Suppressor macrophage treated with lipopolysaccharide for 4 hours (primary cell): ENCODE measurements around the gene C17orf114.

ENCODE experiments used
- DNase-seq: peaks from one replicate; pipeline ENCODE4 v3.0.0-alpha.2; 2020

The C17orf114 gene

GRCh38 chr17:4785311-4786105 is 16.6 kb downstream of the C17orf114 start:
- peak; percentile 14 for DNase-seq

DNA sequence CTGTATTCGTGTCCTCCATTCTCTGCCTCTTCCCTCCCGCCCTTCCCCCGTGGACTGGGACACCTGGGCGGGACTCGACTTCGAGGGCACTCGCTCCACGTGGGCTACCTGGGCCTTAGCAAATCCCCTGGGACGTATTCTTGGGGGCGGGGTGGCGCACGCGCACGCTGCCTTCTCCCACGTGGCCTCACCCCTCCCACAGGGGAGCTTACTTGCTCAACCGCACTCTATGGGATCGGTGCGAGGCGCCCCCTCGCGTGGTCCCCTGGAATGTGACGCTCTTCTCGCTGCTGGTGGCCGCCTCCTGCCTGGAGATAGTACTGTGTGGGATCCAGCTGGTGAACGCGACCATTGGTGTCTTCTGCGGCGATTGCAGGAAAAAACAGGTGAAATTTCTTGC is 19.5 kb downstream of the C17orf114 start:
- peak; percentile 59 for DNase-seq

DNA sequence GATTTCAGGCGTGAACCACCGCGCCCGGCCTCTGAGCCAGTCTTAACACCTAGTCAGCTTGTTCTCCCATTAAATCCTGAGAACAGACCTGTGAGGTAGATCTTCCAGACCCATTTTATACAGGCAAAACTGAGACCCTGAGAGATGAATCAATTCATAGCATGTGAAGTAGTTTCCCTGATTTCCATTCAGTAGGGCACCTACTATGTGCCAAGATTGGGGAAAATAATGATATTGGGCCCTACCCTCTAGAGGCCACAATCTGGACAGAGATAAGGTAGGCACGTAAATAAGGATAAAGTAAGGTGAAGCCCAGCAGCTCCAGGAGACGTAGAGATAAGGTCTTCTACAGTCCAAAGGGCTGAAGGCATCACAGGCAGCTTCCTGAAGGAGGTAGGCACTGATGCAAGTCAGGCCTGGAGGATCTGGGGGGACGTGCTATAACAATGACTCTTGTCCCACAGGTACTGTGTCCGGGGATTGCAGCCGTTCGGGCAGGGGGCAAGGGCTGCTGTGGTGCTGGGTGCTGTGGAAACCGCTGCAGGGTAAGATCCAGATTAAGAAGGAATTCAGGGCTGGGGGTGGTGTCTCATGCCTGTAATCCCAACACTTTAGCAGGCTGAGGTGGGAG is 21.7 kb downstream of the C17orf114 start:
- DNase-seq, result no peak

GRCh38 chr17:4777969-4778760 is 24.0 kb downstream of the C17orf114 start:
- DNase-seq, result no peak

DNA sequence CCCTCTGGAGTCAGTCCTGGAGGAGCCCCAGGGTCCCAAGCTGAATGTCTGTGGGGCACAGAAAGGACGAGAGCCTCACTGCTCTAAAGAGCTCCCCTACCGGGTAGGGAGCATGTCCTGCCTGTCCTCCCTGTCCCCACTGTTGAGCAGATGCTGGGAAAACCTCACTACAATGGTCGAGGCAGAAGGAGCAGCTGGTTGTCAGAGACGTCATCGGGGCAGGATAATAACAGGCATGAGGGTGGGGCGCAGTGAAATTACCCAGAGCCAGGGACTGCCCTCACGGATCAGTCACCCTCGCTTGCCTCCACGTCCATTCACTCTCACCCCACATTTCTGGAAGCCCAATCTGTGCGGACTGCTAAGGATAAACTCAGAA is 29.9 kb downstream of the C17orf114 start:
- DNase-seq, result no peak

- DNase-seq, result no peak
These were observed 30.5 kb downstream of the C17orf114 start, which contains the start of gene TM4SF5 for GRCh38 chr17:4771519-4772234. TSS of gene TM4SF5 (plus strand) at chr17:4771886. CDS start at chr17:4771923, 37 bp downstream.

- DNase-seq, result peak; percentile 53
These were observed 32.5 kb downstream of the C17orf114 start for GRCh38 chr17:4769628-4770027.

- DNase-seq, result peak; percentile 85
These were observed 33.8 kb downstream of the C17orf114 start for GRCh38 chr17:4768298-4768697.

DNA sequence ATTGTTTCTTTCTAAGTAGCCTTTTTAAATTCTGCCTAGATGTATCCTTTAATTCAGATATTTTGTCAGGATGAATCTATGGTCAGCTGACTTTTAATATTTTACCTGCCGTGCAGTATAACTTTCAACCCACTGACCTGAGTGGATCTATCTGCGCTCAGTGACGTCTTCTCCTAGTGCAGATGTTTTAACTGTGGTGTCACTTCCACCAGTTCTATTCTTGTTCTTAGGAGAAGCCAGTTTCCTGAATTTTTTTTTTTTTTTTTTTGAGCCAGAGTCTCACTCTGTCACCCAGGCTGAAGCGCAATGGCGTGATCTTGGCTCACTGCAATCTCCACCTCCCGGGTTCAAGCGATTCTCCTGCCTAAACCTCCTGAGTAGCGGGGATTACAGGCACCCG is 35.4 kb downstream of the C17orf114 start:
- peak; percentile 79 for DNase-seq

DNA sequence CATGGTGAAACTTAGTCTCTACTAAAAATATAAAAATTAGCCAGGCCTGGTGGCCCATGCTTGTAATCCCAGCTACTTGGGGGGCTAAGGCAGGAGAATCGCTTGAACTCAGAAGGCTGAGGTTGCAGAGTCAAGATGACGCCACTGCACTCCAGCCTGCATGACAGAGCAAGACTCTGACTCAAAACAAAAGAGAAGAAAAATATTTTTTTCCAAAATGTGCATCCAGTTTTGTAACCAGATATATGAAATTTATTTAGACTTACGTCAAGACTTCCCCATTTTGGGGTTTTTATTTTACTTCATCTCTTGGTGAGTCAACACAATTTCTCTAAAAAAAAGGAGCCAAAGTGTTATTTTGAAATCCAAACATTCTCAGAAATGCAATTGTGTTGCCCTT is 35.9 kb downstream of the C17orf114 start:
- peak; percentile 95 for DNase-seq

- DNase-seq, result peak; percentile 75
These were observed 37.5 kb downstream of the C17orf114 start for GRCh38 chr17:4764595-4764994.

DNA sequence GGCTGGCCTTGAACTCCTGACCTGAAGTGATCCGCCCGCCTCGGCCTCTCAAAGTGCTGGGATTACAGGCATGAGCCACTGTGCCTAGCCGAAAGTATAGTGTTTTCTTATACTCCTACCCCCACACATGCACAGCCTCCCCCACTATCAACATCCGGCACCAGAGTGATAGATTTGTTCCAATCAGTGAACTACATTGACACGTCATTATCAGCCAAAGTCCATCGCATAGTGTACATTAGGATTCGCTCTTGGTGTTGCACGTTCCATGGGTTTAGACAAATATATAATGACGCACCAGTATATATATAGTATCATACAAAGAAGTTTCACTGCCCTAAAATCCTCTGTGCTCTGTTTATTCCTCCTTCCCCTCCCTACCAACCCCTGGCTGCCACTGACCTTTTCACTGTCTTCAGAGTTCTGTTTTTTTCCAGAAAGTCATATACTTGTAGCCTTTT is 42.3 kb downstream of the C17orf114 start:
- DNase-seq, result peak; percentile 88

GRCh38 chr17:4753392-4753791 is 48.7 kb downstream of the C17orf114 start:
- DNase-seq, result no peak

DNA sequence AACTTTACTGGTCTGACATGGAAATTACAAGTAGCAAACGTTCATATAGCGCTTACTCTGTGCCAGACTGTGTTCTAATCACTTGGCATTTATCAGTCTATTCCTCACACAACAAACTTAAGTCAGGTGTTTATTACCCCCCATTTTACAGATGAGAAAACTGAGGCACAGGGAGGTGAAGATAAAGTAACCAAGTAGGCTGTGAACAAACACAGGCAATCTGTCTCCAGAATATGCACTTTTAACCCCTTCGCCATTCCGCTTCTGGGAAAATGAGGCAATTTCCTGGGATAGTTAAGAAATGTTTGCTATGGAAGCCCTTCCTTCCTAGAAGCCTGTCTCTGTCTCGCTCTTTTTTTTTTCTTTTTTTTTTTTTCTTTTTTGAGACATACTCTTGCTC is 50.2 kb downstream of the C17orf114 start:
- peak; percentile 40 for DNase-seq
